ENCODE results near the gene C5orf58.

The C5orf58 gene

GRCh38 chr5:170228762-170229435, 3.9 kb upstream of the C5orf58 start:
- ATAC-seq, result no peak
- TF ChIP-seq ZNF8 (CRISPR knock-in tag; IDR thresholded peaks at IDR 0.05) (no peak), ARNTL (CRISPR knock-in tag; IDR thresholded peaks at IDR 0.05; ENCODE audit: borderline replicate concordance, low read depth) (no peak), SNAI2 (CRISPR knock-in tag; IDR thresholded peaks at IDR 0.05) (no peak), CSRNP3 (CRISPR knock-in tag; IDR thresholded peaks at IDR 0.05) (no peak), ZNF70 (CRISPR knock-in tag; IDR thresholded peaks at IDR 0.05) (no peak), ZFP30 (CRISPR knock-in tag; IDR thresholded peaks at IDR 0.05) (no peak), BACH2 (CRISPR knock-in tag; IDR thresholded peaks at IDR 0.05; ENCODE audit: borderline replicate concordance) (no peak), PPARA (CRISPR knock-in tag; IDR thresholded peaks at IDR 0.05; ENCODE audit: borderline replicate concordance) (no peak), OSR1 (CRISPR knock-in tag; IDR thresholded peaks at IDR 0.05) (no peak), RARB (CRISPR knock-in tag; IDR thresholded peaks at IDR 0.05) (no peak)
- TF ChIP-seq, protein P1, sequence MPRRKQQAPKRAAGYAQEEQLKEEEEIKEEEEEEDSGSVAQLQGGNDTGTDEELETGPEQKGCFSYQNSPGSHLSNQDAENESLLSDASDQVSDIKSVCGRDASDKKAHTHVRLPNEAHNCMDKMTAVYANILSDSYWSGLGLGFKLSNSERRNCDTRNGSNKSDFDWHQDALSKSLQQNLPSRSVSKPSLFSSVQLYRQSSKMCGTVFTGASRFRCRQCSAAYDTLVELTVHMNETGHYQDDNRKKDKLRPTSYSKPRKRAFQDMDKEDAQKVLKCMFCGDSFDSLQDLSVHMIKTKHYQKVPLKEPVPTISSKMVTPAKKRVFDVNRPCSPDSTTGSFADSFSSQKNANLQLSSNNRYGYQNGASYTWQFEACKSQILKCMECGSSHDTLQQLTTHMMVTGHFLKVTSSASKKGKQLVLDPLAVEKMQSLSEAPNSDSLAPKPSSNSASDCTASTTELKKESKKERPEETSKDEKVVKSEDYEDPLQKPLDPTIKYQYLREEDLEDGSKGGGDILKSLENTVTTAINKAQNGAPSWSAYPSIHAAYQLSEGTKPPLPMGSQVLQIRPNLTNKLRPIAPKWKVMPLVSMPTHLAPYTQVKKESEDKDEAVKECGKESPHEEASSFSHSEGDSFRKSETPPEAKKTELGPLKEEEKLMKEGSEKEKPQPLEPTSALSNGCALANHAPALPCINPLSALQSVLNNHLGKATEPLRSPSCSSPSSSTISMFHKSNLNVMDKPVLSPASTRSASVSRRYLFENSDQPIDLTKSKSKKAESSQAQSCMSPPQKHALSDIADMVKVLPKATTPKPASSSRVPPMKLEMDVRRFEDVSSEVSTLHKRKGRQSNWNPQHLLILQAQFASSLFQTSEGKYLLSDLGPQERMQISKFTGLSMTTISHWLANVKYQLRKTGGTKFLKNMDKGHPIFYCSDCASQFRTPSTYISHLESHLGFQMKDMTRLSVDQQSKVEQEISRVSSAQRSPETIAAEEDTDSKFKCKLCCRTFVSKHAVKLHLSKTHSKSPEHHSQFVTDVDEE (CRISPR knock-in tag; IDR thresholded peaks at IDR 0.05), result no peak

- ATAC-seq, result no peak
- TF ChIP-seq ARNTL (CRISPR knock-in tag; IDR thresholded peaks at IDR 0.05; ENCODE audit: borderline replicate concordance, low read depth) (no peak), ZC3H10 (CRISPR knock-in tag; IDR thresholded peaks at IDR 0.05) (no peak), CSDC2 (CRISPR knock-in tag; IDR thresholded peaks at IDR 0.05) (no peak), BACH2 (CRISPR knock-in tag; IDR thresholded peaks at IDR 0.05; ENCODE audit: borderline replicate concordance) (no peak), RARB (CRISPR knock-in tag; IDR thresholded peaks at IDR 0.05) (no peak), OSR1 (CRISPR knock-in tag; IDR thresholded peaks at IDR 0.05) (no peak), TCF4 (CRISPR knock-in tag; IDR thresholded peaks at IDR 0.05; ENCODE audit: borderline replicate concordance) (no peak), ZFP30 (CRISPR knock-in tag; IDR thresholded peaks at IDR 0.05) (no peak)
- TF ChIP-seq, protein P2, sequence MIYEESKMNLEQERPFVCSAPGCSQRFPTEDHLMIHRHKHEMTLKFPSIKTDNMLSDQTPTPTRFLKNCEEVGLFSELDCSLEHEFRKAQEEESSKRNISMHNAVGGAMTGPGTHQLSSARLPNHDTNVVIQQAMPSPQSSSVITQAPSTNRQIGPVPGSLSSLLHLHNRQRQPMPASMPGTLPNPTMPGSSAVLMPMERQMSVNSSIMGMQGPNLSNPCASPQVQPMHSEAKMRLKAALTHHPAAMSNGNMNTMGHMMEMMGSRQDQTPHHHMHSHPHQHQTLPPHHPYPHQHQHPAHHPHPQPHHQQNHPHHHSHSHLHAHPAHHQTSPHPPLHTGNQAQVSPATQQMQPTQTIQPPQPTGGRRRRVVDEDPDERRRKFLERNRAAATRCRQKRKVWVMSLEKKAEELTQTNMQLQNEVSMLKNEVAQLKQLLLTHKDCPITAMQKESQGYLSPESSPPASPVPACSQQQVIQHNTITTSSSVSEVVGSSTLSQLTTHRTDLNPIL (CRISPR knock-in tag; IDR thresholded peaks at IDR 0.05; ENCODE audit: low read depth), result no peak
- TF ChIP-seq, protein P1 (CRISPR knock-in tag; IDR thresholded peaks at IDR 0.05), result no peak
Measured at GRCh38 chr5:170233358-170233892, 640 bp downstream of the C5orf58 start.

DNA sequence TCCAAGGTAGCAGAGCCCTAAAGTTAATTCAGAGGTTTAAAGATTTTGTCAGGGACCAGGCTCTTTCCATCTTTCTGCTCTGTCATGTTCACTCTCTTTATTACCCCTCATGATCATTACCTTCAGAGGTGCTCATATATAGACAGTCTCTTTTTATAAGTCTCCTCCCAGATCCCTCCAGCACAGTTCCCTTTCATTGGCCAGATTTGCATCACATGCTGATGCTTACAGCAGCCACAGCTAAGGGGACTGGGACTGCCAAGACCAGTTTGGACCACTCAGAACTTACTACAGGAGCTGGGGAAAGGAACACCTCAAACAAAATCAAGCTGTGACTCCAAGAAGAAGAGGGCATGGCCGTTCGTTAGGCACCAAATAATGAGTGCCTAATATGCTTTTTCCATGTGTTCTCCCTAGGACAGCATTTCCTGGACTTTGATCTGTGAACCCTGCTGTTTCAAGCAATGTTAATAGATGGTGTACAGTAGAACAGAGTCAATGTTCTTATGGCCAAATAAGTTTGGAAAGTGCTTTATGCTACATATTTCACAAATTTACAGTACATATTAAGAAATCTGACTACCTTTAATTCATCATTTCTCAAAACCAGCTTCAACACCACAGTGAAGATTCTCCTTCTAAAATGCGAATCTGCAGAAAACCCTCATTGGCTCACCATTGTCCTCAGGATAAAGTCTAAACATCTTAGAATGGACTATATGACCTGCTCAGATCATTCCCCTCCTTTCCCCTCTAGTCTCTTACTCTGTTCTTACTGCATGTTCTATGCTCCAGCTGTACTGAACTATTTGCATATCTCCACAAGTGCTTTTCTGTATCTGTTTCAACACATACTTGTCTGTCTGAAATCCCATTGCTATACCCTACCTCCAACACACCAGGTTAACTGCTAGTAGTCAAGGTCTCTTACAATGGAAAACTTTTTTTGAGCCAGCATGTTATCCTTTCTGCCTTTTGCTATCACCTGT, 3.4 kb downstream of the C5orf58 start:
- ATAC-seq, result no peak
- TF ChIP-seq TCF4 (CRISPR knock-in tag; IDR thresholded peaks at IDR 0.05; ENCODE audit: borderline replicate concordance), result no peak
- TF ChIP-seq, protein P1 (CRISPR knock-in tag; IDR thresholded peaks at IDR 0.05), result no peak
